Effector memory CD4-positive, alpha-beta T cell (primary cell): Measurements from ENCODE around the gene ALDH4A1.

Source experiments
- DNase-seq, 3 donors: peaks; one replicate each; pipeline ENCODE4 v3.0.0-alpha.2; 2020
- H3K27ac ChIP-seq: 2 replicates; pipeline ENCODE4 v1.7.0; 2013; ENCODE audit warnings: mild to moderate bottlenecking, low read length, moderate library complexity; ENCODE audit not compliant: insufficient read depth, poor library complexity, severe bottlenecking
- H3K27me3 ChIP-seq: replicated peaks from 2 replicates; pipeline ENCODE4 v1.7.0; 2013; ENCODE audit warnings: mild to moderate bottlenecking, low read length; ENCODE audit not compliant: insufficient read depth, control insufficient read depth, poor library complexity, severe bottlenecking
- H3K36me3 ChIP-seq: 2 replicates; pipeline ENCODE4 v1.7.0; 2013; ENCODE audit warnings: mild to moderate bottlenecking, low read length, moderate library complexity; ENCODE audit not compliant: control insufficient read depth, insufficient read depth
- H3K4me1 ChIP-seq: 2 replicates; pipeline ENCODE4 v1.7.0; 2013; ENCODE audit warnings: low read length, mild to moderate bottlenecking; ENCODE audit not compliant: control insufficient read depth, insufficient read depth, poor library complexity, severe bottlenecking
- H3K4me3 ChIP-seq: 2 replicates; pipeline ENCODE4 v1.7.0; 2013; ENCODE audit warnings: low read length, low read depth, mild to moderate bottlenecking; ENCODE audit not compliant: insufficient read depth, poor library complexity, severe bottlenecking
- H3K9me3 ChIP-seq: 2 replicates; pipeline ENCODE4 v1.7.0; 2013; ENCODE audit warnings: mild to moderate bottlenecking, low read length, moderate library complexity; ENCODE audit not compliant: control insufficient read depth

Gene ALDH4A1

GRCh38 chr1:18831656-18832055 is 70.7 kb downstream of the ALDH4A1 start:
- Histone ChIP-seq H3K36me3 (no peaks in the 10 kb centered on the region), H3K9me3 (no peaks in the 10 kb centered on the region), H3K4me1 (no peaks in the 10 kb centered on the region), H3K4me3 (no peak overlapping the region), H3K27me3 (peaks cover 12% of the 10 kb centered on the region), H3K27ac (no peak overlapping the region)
- no peak for DNase-seq

DNA sequence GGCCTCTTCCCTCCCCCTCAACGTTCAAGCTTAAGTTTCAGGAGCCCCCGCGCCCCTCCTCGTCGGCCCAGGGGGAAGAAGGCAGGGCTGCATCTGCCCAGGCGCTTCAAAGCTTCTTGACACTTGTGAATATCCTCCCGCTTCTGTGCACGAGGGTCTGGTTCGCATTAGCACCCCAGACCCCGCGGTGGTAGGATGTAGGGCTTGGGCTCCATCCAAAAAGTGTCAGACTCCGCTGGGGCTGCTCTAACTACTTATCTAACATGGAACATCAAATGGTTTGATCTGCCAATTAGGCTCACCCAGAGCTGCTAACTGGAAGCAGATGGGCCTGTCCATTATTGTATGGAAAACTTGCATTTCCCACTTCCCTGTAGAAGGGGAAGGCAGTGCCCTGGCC is 71.8 kb downstream of the ALDH4A1 start:
- Histone ChIP-seq H3K4me3 (no peak overlapping the region), H3K27me3 (peaks cover 12% of the 10 kb centered on the region)

DNA sequence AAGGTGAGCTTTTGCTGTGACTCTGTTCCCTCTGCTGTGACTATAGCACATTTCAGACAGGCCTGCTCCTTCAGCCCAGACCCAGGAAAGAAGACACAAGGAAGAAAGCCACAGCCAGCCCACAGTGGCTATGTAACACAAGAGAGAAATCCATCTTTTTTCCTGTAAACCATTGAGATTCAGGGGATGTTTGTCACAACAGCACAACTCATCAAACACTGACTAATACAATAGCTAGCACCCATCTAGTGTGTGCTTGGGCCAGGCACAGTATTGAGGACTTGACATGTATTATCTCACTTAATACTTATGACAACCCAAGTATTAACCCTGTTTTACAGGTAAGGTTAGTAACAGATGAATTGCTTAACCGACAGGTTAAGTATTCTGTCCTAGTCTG is 72.7 kb downstream of the ALDH4A1 start:
- DNase-seq = no peak
- no peak overlapping the region for H3K4me3 ChIP-seq
- no peak overlapping the region for H3K27ac ChIP-seq
- H3K27me3 ChIP-seq = peaks cover 7% of the 10 kb centered on the region
- no peaks in the 10 kb centered on the region for H3K36me3 ChIP-seq
- H3K4me1 ChIP-seq = no peaks in the 10 kb centered on the region
- no peaks in the 10 kb centered on the region for H3K9me3 ChIP-seq

More for the DNA sequence above, 71.8 kb downstream of the ALDH4A1 start:
- no peak for DNase-seq
- Histone ChIP-seq H3K36me3 (no peaks in the 10 kb centered on the region), H3K9me3 (no peaks in the 10 kb centered on the region), H3K27ac (no peak overlapping the region), H3K4me1 (no peaks in the 10 kb centered on the region)

- Histone ChIP-seq H3K36me3 (no peaks in the 10 kb centered on the region), H3K9me3 (no peaks in the 10 kb centered on the region), H3K4me1 (no peaks in the 10 kb centered on the region), H3K4me3 (no peak overlapping the region), H3K27ac (no peak overlapping the region), H3K27me3 (no peaks in the 10 kb centered on the region)
- no peak for DNase-seq
Observed at GRCh38 chr1:18828224-18828623, 74.1 kb downstream of the ALDH4A1 start.

GRCh38 chr1:18823438-18823837 is 78.9 kb downstream of the ALDH4A1 start:
- H3K27me3 ChIP-seq = no peaks in the 10 kb centered on the region
- no peak overlapping the region for H3K27ac ChIP-seq
- no peak overlapping the region for H3K4me3 ChIP-seq
- DNase-seq = no peak
- no peaks in the 10 kb centered on the region for H3K36me3 ChIP-seq
- no peaks in the 10 kb centered on the region for H3K4me1 ChIP-seq
- no peaks in the 10 kb centered on the region for H3K9me3 ChIP-seq
